GM18502 (cell line): ENCODE data around the gene OR10H2.
"Not testable (repeated sequence)": the region's sequence is repeated elsewhere in the genome, so short reads cannot be mapped to it uniquely, and the experiment has no call there.

Experiments
- ATAC-seq: cut with Tn5 transposase; IDR thresholded peaks from one replicate; pipeline ENCODE4 v1.9.1; 2021; ENCODE audit warnings: mild to moderate bottlenecking; ENCODE audit not compliant: unreplicated experiment, poor library complexity

Gene OR10H2

GRCh38 chr19:15759962-15760565 is 32.2 kb downstream of the OR10H2 start:
- no peak for ATAC-seq

GRCh38 chr19:15769586-15769985 is 41.8 kb downstream of the OR10H2 start:
- ATAC-seq, result no peak

DNA sequence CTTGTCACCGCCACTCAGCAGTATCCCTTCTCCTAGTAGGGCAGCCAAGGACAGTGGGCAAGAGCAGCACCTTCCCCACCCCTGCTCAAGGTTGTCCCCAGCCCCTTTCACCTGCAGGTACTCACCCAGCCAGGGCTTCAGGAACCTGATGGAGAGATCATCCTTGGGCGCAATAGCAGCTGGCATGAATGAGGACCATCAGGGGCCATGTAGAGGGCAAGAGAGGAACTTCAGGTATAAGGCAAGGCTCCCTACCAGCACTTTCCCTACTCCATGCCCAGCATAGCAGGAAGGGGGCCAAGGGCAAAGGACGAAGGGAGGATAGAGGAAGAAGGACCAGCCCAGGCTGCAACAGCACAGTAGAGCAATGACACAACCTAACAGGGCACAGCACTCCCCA is 46.3 kb downstream of the OR10H2 start:
- ATAC-seq, result not testable (repeated sequence)

GRCh38 chr19:15775249-15775648 is 47.4 kb downstream of the OR10H2 start:
- no peak for ATAC-seq

DNA sequence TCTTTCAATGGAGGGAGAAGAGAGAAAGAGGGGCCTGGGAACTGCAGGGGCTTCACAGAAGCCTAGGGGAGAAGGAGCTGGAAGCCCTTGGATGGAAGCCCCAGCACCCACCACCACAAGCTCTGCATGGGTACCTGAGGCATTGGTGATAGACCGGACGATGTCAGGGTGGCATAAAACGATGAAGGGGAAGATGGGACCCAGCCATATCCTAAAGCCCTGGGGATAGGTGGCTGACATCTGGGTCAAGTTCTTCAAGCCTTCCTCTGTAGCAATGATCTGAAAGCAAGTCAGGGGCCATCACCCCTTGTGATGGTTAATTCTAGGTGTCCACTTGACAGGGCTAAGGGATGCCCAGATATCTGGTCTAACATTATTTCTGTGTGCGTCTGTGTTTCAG is 48.4 kb downstream of the OR10H2 start:
- ATAC-seq, result no peak

GRCh38 chr19:15776991-15777970 is 49.5 kb downstream of the OR10H2 start:
- no peak for ATAC-seq
